ENCODE data around the gene ADARB2.

The ADARB2 gene

GRCh38 chr10:1347525-1347924, 389.8 kb downstream of the ADARB2 start:
- TF ChIP-seq EGR1 (IDR thresholded peaks at IDR 0.05), result no peak
- no peak for TF ChIP-seq EP300 (IDR thresholded peaks at IDR 0.05; ENCODE audit: borderline replicate concordance)
- TF ChIP-seq TCF12 (IDR thresholded peaks at IDR 0.05; ENCODE audit: low read depth), result no peak
- TF ChIP-seq TAF1 (IDR thresholded peaks at IDR 0.05; ENCODE audit: low read depth), result no peak
- TF ChIP-seq CREB1 (IDR thresholded peaks at IDR 0.05; ENCODE audit: low read depth), result no peak
- no peak for TF ChIP-seq NFIC (IDR thresholded peaks at IDR 0.05)

DNA sequence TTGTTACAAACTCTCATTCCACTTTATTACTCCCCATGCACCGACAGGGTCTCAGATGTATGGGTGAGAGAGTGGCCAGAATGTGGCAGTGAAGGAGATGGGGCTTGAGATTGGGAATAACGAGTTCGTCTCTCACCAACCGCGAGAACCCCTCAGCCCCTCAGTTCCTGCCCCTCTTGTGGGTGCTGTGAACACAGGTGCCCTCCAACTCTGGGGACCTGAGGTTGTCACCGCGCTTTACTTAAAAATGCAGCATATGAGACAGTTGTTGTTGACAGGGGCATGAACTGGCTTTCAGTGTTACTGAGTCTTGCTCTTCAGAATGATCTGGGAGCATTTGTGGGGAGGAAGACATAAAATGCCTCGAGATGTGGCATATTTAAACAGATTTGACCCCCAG, 391.1 kb downstream of the ADARB2 start:
- TF ChIP-seq CEBPB (IDR thresholded peaks at IDR 0.05), result no peak

- TF ChIP-seq, protein P1, sequence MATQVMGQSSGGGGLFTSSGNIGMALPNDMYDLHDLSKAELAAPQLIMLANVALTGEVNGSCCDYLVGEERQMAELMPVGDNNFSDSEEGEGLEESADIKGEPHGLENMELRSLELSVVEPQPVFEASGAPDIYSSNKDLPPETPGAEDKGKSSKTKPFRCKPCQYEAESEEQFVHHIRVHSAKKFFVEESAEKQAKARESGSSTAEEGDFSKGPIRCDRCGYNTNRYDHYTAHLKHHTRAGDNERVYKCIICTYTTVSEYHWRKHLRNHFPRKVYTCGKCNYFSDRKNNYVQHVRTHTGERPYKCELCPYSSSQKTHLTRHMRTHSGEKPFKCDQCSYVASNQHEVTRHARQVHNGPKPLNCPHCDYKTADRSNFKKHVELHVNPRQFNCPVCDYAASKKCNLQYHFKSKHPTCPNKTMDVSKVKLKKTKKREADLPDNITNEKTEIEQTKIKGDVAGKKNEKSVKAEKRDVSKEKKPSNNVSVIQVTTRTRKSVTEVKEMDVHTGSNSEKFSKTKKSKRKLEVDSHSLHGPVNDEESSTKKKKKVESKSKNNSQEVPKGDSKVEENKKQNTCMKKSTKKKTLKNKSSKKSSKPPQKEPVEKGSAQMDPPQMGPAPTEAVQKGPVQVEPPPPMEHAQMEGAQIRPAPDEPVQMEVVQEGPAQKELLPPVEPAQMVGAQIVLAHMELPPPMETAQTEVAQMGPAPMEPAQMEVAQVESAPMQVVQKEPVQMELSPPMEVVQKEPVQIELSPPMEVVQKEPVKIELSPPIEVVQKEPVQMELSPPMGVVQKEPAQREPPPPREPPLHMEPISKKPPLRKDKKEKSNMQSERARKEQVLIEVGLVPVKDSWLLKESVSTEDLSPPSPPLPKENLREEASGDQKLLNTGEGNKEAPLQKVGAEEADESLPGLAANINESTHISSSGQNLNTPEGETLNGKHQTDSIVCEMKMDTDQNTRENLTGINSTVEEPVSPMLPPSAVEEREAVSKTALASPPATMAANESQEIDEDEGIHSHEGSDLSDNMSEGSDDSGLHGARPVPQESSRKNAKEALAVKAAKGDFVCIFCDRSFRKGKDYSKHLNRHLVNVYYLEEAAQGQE (IDR thresholded peaks at IDR 0.05; ENCODE audit: low read depth), result no peak
- TF ChIP-seq RAD21 (IDR thresholded peaks at IDR 0.05; ENCODE audit: low read depth) (no peak), CREB1 (IDR thresholded peaks at IDR 0.05; ENCODE audit: low read depth) (no peak), CEBPB (IDR thresholded peaks at IDR 0.05) (no peak), MAX (IDR thresholded peaks at IDR 0.05) (no peak), EGR1 (IDR thresholded peaks at IDR 0.05) (no peak), TCF12 (IDR thresholded peaks at IDR 0.05; ENCODE audit: low read depth) (no peak), TEAD4 (IDR thresholded peaks at IDR 0.05) (no peak), NFIC (IDR thresholded peaks at IDR 0.05) (no peak), ZBTB7A (IDR thresholded peaks at IDR 0.05; ENCODE audit: low read depth) (no peak), YY1 (IDR thresholded peaks at IDR 0.05; ENCODE audit: low read depth) (no peak), TAF1 (IDR thresholded peaks at IDR 0.05; ENCODE audit: low read depth) (no peak), EP300 (IDR thresholded peaks at IDR 0.05; ENCODE audit: borderline replicate concordance) (no peak), FOXM1 (IDR thresholded peaks at IDR 0.05; ENCODE audit: borderline replicate concordance, low read depth) (no peak)
- TF ChIP-seq, protein P2, sequence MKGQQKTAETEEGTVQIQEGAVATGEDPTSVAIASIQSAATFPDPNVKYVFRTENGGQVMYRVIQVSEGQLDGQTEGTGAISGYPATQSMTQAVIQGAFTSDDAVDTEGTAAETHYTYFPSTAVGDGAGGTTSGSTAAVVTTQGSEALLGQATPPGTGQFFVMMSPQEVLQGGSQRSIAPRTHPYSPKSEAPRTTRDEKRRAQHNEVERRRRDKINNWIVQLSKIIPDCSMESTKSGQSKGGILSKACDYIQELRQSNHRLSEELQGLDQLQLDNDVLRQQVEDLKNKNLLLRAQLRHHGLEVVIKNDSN (IDR thresholded peaks at IDR 0.05), result no peak
Measured at GRCh38 chr10:1345368-1345767, 392.0 kb downstream of the ADARB2 start.

DNA sequence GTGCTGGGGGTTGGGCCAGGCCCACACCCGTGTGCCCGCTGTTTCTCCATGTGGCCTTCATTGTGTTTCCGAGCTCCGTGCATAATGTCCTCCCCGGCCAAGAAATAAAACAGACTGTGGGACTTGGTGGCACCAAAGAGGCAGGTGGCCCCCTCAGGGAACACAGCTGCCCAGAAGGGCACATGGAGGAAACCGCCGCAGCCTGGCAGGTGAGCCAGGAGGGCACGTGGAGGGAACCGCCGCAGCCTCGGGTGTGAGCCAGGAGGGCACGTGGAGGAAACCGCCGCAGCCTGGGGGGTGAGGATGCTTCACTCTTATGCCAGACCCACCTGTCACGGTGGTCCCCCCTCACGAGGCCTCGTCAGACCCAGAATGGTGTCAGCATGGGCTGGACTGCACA, 392.5 kb downstream of the ADARB2 start:
- TF ChIP-seq NFIC (IDR thresholded peaks at IDR 0.05), result no peak
- TF ChIP-seq RAD21 (IDR thresholded peaks at IDR 0.05; ENCODE audit: low read depth), result no peak
- no peak for TF ChIP-seq CEBPB (IDR thresholded peaks at IDR 0.05)
- no peak for TF ChIP-seq FOXM1 (IDR thresholded peaks at IDR 0.05; ENCODE audit: borderline replicate concordance, low read depth)
- no peak for TF ChIP-seq TCF12 (IDR thresholded peaks at IDR 0.05; ENCODE audit: low read depth)
- TF ChIP-seq TAF1 (IDR thresholded peaks at IDR 0.05; ENCODE audit: low read depth), result no peak

DNA sequence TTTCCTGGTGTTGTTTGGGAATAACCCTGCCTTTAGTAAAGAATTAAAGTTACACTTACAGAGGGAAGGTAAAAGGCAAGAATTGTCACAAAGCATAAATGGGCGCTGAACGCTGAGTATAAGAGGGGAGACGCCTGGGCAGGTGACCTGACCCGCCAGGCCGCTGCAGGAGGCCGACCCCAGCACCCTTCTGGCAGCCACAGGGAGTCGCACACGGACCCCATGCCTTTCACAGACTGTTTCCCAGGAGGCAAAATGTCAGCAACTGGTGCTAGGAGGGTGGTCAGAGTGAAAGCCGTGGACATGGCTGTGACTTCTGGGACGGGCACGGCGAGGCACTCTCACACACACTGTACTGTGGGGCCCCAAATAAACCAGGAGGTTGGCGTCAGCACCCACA, 392.9 kb downstream of the ADARB2 start:
- TF ChIP-seq YY1 (IDR thresholded peaks at IDR 0.05; ENCODE audit: low read depth), result no peak
- no peak for TF ChIP-seq CREB1 (IDR thresholded peaks at IDR 0.05; ENCODE audit: low read depth)
- TF ChIP-seq, protein P2 (IDR thresholded peaks at IDR 0.05), result no peak
- TF ChIP-seq TAF1 (IDR thresholded peaks at IDR 0.05; ENCODE audit: low read depth), result no peak
- no peak for TF ChIP-seq EGR1 (IDR thresholded peaks at IDR 0.05)
- no peak for TF ChIP-seq FOXM1 (IDR thresholded peaks at IDR 0.05; ENCODE audit: borderline replicate concordance, low read depth)
- no peak for TF ChIP-seq CEBPB (IDR thresholded peaks at IDR 0.05)
- no peak for TF ChIP-seq NFIC (IDR thresholded peaks at IDR 0.05)

DNA sequence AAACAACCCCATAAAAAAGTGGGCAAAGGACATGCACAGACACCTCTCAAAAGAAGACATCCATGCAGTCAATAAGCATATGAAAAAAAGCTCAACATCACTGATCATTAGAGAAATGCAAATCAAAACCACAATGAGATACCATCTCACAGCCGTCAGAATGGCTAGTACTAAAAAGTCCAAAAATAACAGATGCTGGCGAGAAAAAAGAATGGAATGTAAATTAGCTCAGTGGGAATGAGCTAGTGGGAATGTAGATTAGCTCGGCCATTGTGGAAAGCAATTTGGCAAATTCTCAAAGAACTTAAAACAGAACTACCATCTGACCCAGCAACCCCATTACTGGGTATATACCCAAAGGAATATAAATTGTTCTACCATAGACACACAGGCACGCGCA, 394.1 kb downstream of the ADARB2 start:
- TF ChIP-seq EGR1 (IDR thresholded peaks at IDR 0.05) (no peak), TCF12 (IDR thresholded peaks at IDR 0.05; ENCODE audit: low read depth) (no peak), TEAD4 (IDR thresholded peaks at IDR 0.05) (no peak), TAF1 (IDR thresholded peaks at IDR 0.05; ENCODE audit: low read depth) (no peak), YY1 (IDR thresholded peaks at IDR 0.05; ENCODE audit: low read depth) (no peak), NFIC (IDR thresholded peaks at IDR 0.05) (no peak), CREB1 (IDR thresholded peaks at IDR 0.05; ENCODE audit: low read depth) (no peak), FOXM1 (IDR thresholded peaks at IDR 0.05; ENCODE audit: borderline replicate concordance, low read depth) (no peak), RAD21 (IDR thresholded peaks at IDR 0.05; ENCODE audit: low read depth) (no peak), ZBTB7A (IDR thresholded peaks at IDR 0.05; ENCODE audit: low read depth) (no peak), MAX (IDR thresholded peaks at IDR 0.05) (no peak)

GRCh38 chr10:1339396-1339795, 397.9 kb downstream of the ADARB2 start:
- TF ChIP-seq NFIC (IDR thresholded peaks at IDR 0.05), result no peak
- no peak for TF ChIP-seq TAF1 (IDR thresholded peaks at IDR 0.05; ENCODE audit: low read depth)
- no peak for TF ChIP-seq TCF12 (IDR thresholded peaks at IDR 0.05; ENCODE audit: low read depth)
- TF ChIP-seq TEAD4 (IDR thresholded peaks at IDR 0.05), result no peak

- no peak for TF ChIP-seq TEAD4 (IDR thresholded peaks at IDR 0.05)
- TF ChIP-seq, protein P2 (IDR thresholded peaks at IDR 0.05), result no peak
Measured at GRCh38 chr10:1335642-1336041, 401.7 kb downstream of the ADARB2 start.

Data from Ishikawa (cell line).